ENCODE results near the gene DNAJB1.
A peak's percentile ranks its signal among the peaks of the same experiment; 100 is the strongest.

DNAJB1 gene

GRCh38 chr19:14475251-14476073, 42.7 kb downstream of the DNAJB1 start, which contains the start of gene PTGER1:
Gene PTGER1, minus strand, starts transcription at chr19:14475354. Its CDS starts 1,034 bp downstream, at chr19:14474320.
- peak; percentile 61 for DNase-seq
- H3K36me3 ChIP-seq (ENCODE audit: control insufficient read depth in 1 of 2, insufficient read depth in 2 of 2, low read depth in 1 of 2, low read length in 2 of 2), result peaks cover 33 to 78% of the 10 kb centered on the region in 2 experiments
- 15% methylated on average over 32 of the region's 33 CpGs for WGBS
- no peak within 1 kb of the TSS for H3K23ac ChIP-seq (ENCODE audit: low read length in 2 of 2)
- H4K8ac ChIP-seq (ENCODE audit: low read length), result peak within 1 kb of the TSS; percentile 84
- peak within 1 kb of the TSS; percentile 66 for H3K4me2 ChIP-seq (ENCODE audit: low read length, poor library complexity, severe bottlenecking)
- H2BK5ac ChIP-seq (ENCODE audit: low read depth, low read length, poor library complexity, severe bottlenecking), result no peak within 1 kb of the TSS
- no peak within 1 kb of the TSS for H2AFZ ChIP-seq (ENCODE audit: low read depth, low read length)
- H3K14ac ChIP-seq (ENCODE audit: low read length in 2 of 2), result peak within 1 kb of the TSS in 1 of 2 experiments; percentile 62
- H4K91ac ChIP-seq (ENCODE audit: low read length), result peak within 1 kb of the TSS; percentile 79
- H3K4ac ChIP-seq (ENCODE audit: low read depth in 1 of 2, low read length in 2 of 2), result peak within 1 kb of the TSS; percentile 9 to 12
- peak within 1 kb of the TSS; percentile 78 to 82 for H3K18ac ChIP-seq (ENCODE audit: low read depth in 1 of 2, low read length in 2 of 2)
- H2BK15ac ChIP-seq (ENCODE audit: low read depth, poor library complexity, severe bottlenecking), result no peak within 1 kb of the TSS
- peaks cover 0 to 17% of the 10 kb centered on the region in 2 experiments for H3K27me3 ChIP-seq (ENCODE audit: control insufficient read depth in 1 of 2, insufficient read depth in 1 of 2, low read length in 2 of 2)
- peak within 1 kb of the TSS; percentile 68 for H2AK5ac ChIP-seq (ENCODE audit: low read length, severe bottlenecking)
- H3K4me1 ChIP-seq (ENCODE audit: control insufficient read depth, insufficient read depth, low read depth, low read length), result peaks cover 58% of the 10 kb centered on the region
- H2BK12ac ChIP-seq (ENCODE audit: low read length in 2 of 2), result peak within 1 kb of the TSS in 1 of 2 experiments; percentile 73
- no peaks in the 10 kb centered on the region for H3K9me3 ChIP-seq (ENCODE audit: control insufficient read depth, low read length)
- H2BK120ac ChIP-seq (ENCODE audit: low read depth, low read length), result peak within 1 kb of the TSS; percentile 81
- H3K9ac ChIP-seq (ENCODE audit: low read length), result no peak within 1 kb of the TSS
- H3K27ac ChIP-seq (ENCODE audit: low read length, poor library complexity, severe bottlenecking), result no peak within 1 kb of the TSS
- peaks cover 17% of the 10 kb centered on the region for H3K79me1 ChIP-seq (replicated peaks; ENCODE audit: low read length, poor library complexity, severe bottlenecking)
- no peak within 1 kb of the TSS for H3K4me3 ChIP-seq (ENCODE audit: insufficient read depth in 1 of 2, low read depth in 1 of 2, low read length in 2 of 2)

GRCh38 chr19:14474827-14475226, 43.4 kb downstream of the DNAJB1 start:
- Histone ChIP-seq H2BK12ac (ENCODE audit: low read length in 2 of 2) (peak overlapping the region in 1 of 2 experiments; percentile 51), H3K36me3 (ENCODE audit: control insufficient read depth in 1 of 2, insufficient read depth in 2 of 2, low read depth in 1 of 2, low read length in 2 of 2) (peaks cover 34 to 78% of the 10 kb centered on the region in 2 experiments), H3K9me3 (ENCODE audit: control insufficient read depth, low read length) (no peaks in the 10 kb centered on the region), H3K4me3 (ENCODE audit: insufficient read depth in 1 of 2, low read depth in 1 of 2, low read length in 2 of 2) (no peak overlapping the region), H3K27ac (ENCODE audit: low read length, poor library complexity, severe bottlenecking) (no peak overlapping the region), H2AFZ (ENCODE audit: low read depth, low read length) (no peak overlapping the region), H2BK120ac (ENCODE audit: low read depth, low read length) (peak overlapping the region; percentile 42), H3K4me1 (ENCODE audit: control insufficient read depth, insufficient read depth, low read depth, low read length) (peaks cover 52% of the 10 kb centered on the region), H2AK5ac (ENCODE audit: low read length, severe bottlenecking) (no peak overlapping the region), H3K14ac (ENCODE audit: low read length in 2 of 2) (peak overlapping the region in 1 of 2 experiments; percentile 22), H2BK15ac (ENCODE audit: low read depth, poor library complexity, severe bottlenecking) (no peak overlapping the region), H3K9ac (ENCODE audit: low read length) (no peak overlapping the region), H3K23ac (ENCODE audit: low read length in 2 of 2) (no peak overlapping the region), H3K79me1 (replicated peaks; ENCODE audit: low read length, poor library complexity, severe bottlenecking) (peaks cover 16% of the 10 kb centered on the region), H4K91ac (ENCODE audit: low read length) (peak overlapping the region; percentile 79), H4K8ac (ENCODE audit: low read length) (peak overlapping the region; percentile 41), H3K4ac (ENCODE audit: low read depth in 1 of 2, low read length in 2 of 2) (peak overlapping the region in 1 of 2 experiments; percentile 12), H3K27me3 (ENCODE audit: control insufficient read depth in 1 of 2, insufficient read depth in 1 of 2, low read length in 2 of 2) (peaks cover 0 to 17% of the 10 kb centered on the region in 2 experiments), H3K4me2 (ENCODE audit: low read length, poor library complexity, severe bottlenecking) (no peak overlapping the region), H3K18ac (ENCODE audit: low read depth in 1 of 2, low read length in 2 of 2) (peak overlapping the region in 1 of 2 experiments; percentile 77), H2BK5ac (ENCODE audit: low read depth, low read length, poor library complexity, severe bottlenecking) (no peak overlapping the region)
- DNase-seq, result no peak
- 69% methylated on average over 12 of the region's 12 CpGs for WGBS

GRCh38 chr19:14473978-14474578, 44.1 kb downstream of the DNAJB1 start:
- DNase-seq, result no peak
- H3K4me2 ChIP-seq (ENCODE audit: low read length, poor library complexity, severe bottlenecking), result no peak overlapping the region
- H3K23ac ChIP-seq (ENCODE audit: low read length in 2 of 2), result no peak overlapping the region
- 97% methylated on average over 51 of the region's 53 CpGs for WGBS
- H2BK120ac ChIP-seq (ENCODE audit: low read depth, low read length), result no peak overlapping the region
- H2AFZ ChIP-seq (ENCODE audit: low read depth, low read length), result no peak overlapping the region
- H3K27me3 ChIP-seq (ENCODE audit: control insufficient read depth in 1 of 2, insufficient read depth in 1 of 2, low read length in 2 of 2), result peaks cover 0 to 17% of the 10 kb centered on the region in 2 experiments
- H3K27ac ChIP-seq (ENCODE audit: low read length, poor library complexity, severe bottlenecking), result no peak overlapping the region
- no peak overlapping the region for H3K9ac ChIP-seq (ENCODE audit: low read length)
- no peak overlapping the region for H3K14ac ChIP-seq (ENCODE audit: low read length in 2 of 2)
- peak overlapping the region in 1 of 2 experiments; percentile 49 for H3K18ac ChIP-seq (ENCODE audit: low read depth in 1 of 2, low read length in 2 of 2)
- no peak overlapping the region for H2AK5ac ChIP-seq (ENCODE audit: low read length, severe bottlenecking)
- no peaks in the 10 kb centered on the region for H3K9me3 ChIP-seq (ENCODE audit: control insufficient read depth, low read length)
- H2BK12ac ChIP-seq (ENCODE audit: low read length in 2 of 2), result no peak overlapping the region
- no peak overlapping the region for H2BK5ac ChIP-seq (ENCODE audit: low read depth, low read length, poor library complexity, severe bottlenecking)
- H3K4me1 ChIP-seq (ENCODE audit: control insufficient read depth, insufficient read depth, low read depth, low read length), result peaks cover 47% of the 10 kb centered on the region
- H4K91ac ChIP-seq (ENCODE audit: low read length), result peak overlapping the region; percentile 35
- peaks cover 12% of the 10 kb centered on the region for H3K79me1 ChIP-seq (replicated peaks; ENCODE audit: low read length, poor library complexity, severe bottlenecking)
- H3K4me3 ChIP-seq (ENCODE audit: insufficient read depth in 1 of 2, low read depth in 1 of 2, low read length in 2 of 2), result no peak overlapping the region
- no peak overlapping the region for H4K8ac ChIP-seq (ENCODE audit: low read length)
- H3K4ac ChIP-seq (ENCODE audit: low read depth in 1 of 2, low read length in 2 of 2), result peak overlapping the region in 1 of 2 experiments; percentile 12
- no peak overlapping the region for H2BK15ac ChIP-seq (ENCODE audit: low read depth, poor library complexity, severe bottlenecking)
- H3K36me3 ChIP-seq (ENCODE audit: control insufficient read depth in 1 of 2, insufficient read depth in 2 of 2, low read depth in 1 of 2, low read length in 2 of 2), result peaks cover 34 to 78% of the 10 kb centered on the region in 2 experiments
